Liver (tissue), 9 donors: Measurements from ENCODE around the gene CDC42BPA. TPM values are rescaled to one million over a fixed set of nuclear protein-coding genes. Genes with fewer than 3 reads are reported as not detected.

Experiments
- DNase-seq: peaks from one replicate; pipeline ENCODE4 v3.0.0-alpha.2; 2017; ENCODE audit warnings: low spot score
- H3K27ac ChIP-seq, 2 donors: one replicate each; pipeline ENCODE4 v1.7.0; 2013; ENCODE audit warnings: inconsistent platforms in 2 of 2, low read length in 2 of 2, control low read depth in 1 of 2, low read depth in 1 of 2, mild to moderate bottlenecking in 1 of 2
- H3K27me3 ChIP-seq, 4 donors: one replicate each; pipeline versions ENCODE4 v1.6.1 to v1.7.0; 2013; ENCODE audit warnings: low read length in 3 of 4, inconsistent platforms in 1 of 4, mild to moderate bottlenecking in 1 of 4, moderate library complexity in 1 of 4; ENCODE audit not compliant: control insufficient read depth in 4 of 4, insufficient read depth in 4 of 4
- H3K36me3 ChIP-seq, 4 donors: one replicate each; pipeline versions ENCODE4 v1.6.1 to v1.7.0; 2013; ENCODE audit warnings: low read length in 3 of 4, mild to moderate bottlenecking in 3 of 4, low read depth in 1 of 4, moderate library complexity in 1 of 4; ENCODE audit not compliant: control insufficient read depth in 4 of 4, insufficient read depth in 3 of 4
- H3K4me1 ChIP-seq, 4 donors: one replicate each; pipeline versions ENCODE4 v1.6.1 to v1.7.0; 2013; ENCODE audit warnings: low read length in 3 of 4, mild to moderate bottlenecking in 3 of 4, moderate library complexity in 1 of 4; ENCODE audit not compliant: control insufficient read depth in 4 of 4, insufficient read depth in 4 of 4
- H3K4me3 ChIP-seq, 3 donors: one replicate each; pipeline versions ENCODE4 v1.6.1 to v1.7.0; 2013; ENCODE audit warnings: low read length in 3 of 3, control low read depth in 1 of 3, low read depth in 1 of 3, mild to moderate bottlenecking in 1 of 3
- H3K9ac ChIP-seq, 2 donors: one replicate each; pipeline ENCODE4 v1.7.0; 2013; ENCODE audit warnings: low read length in 2 of 2, mild to moderate bottlenecking in 2 of 2, moderate library complexity in 2 of 2, control low read depth in 1 of 2, low read depth in 1 of 2
- H3K9me3 ChIP-seq, 4 donors: one replicate each; pipeline versions ENCODE4 v1.6.1 to v1.7.0; 2013; ENCODE audit warnings: low read length in 3 of 4; ENCODE audit not compliant: control insufficient read depth in 4 of 4
- EGR1 ChIP-seq, 2 donors: IDR thresholded peaks; 2 replicates each; pipeline ENCODE4 v1.6.1; 2016 to 2018; ENCODE audit warnings: antibody characterized with exemption in 2 of 2, low read depth in 2 of 2
- FOXA1 ChIP-seq: IDR thresholded peaks from 2 replicates; pipeline ENCODE4 v1.6.1; 2016; ENCODE audit warnings: antibody characterized with exemption
- FOXA2 ChIP-seq: IDR thresholded peaks from 2 replicates; pipeline ENCODE4 v1.6.1; 2016; ENCODE audit warnings: antibody characterized with exemption
- GABPA ChIP-seq, 2 donors: IDR thresholded peaks in 1 of 2; conservative IDR thresholded peaks in 1 of 2; 2 replicates each; pipeline ENCODE4 v1.6.1; 2016; ENCODE audit warnings: antibody characterized with exemption in 2 of 2, mild to moderate bottlenecking in 1 of 2, moderate library complexity in 1 of 2
- HNF4A ChIP-seq, 2 donors: conservative IDR thresholded peaks; 2 replicates each; pipeline ENCODE4 v1.6.1; 2016; ENCODE audit warnings: antibody characterized with exemption in 2 of 2, mild to moderate bottlenecking in 2 of 2
- HNF4G ChIP-seq: IDR thresholded peaks from 2 replicates; pipeline ENCODE4 v1.6.1; 2016; ENCODE audit warnings: antibody characterized with exemption
- JUND ChIP-seq, 2 donors: IDR thresholded peaks; 2 replicates each; pipeline ENCODE4 v1.6.1; 2016; ENCODE audit warnings: antibody characterized with exemption in 2 of 2
- NR2F2 ChIP-seq: IDR thresholded peaks from 2 replicates; pipeline ENCODE4 v1.6.1; 2016; ENCODE audit warnings: antibody characterized with exemption
- RAD21 ChIP-seq, 2 donors: IDR thresholded peaks; 2 replicates each; pipeline ENCODE4 v1.6.1; 2016; ENCODE audit warnings: antibody characterized with exemption in 2 of 2, mild to moderate bottlenecking in 2 of 2
- RXRA ChIP-seq, 2 donors: IDR thresholded peaks; 2 replicates each; pipeline ENCODE4 v1.6.1; 2017 to 2018; ENCODE audit warnings: antibody characterized with exemption in 2 of 2, mild to moderate bottlenecking in 1 of 2
- SP1 ChIP-seq: IDR thresholded peaks from 2 replicates; pipeline ENCODE4 v1.6.1; 2018; ENCODE audit warnings: antibody characterized with exemption, mild to moderate bottlenecking
- TAF1 ChIP-seq: conservative IDR thresholded peaks from 2 replicates; pipeline ENCODE4 v1.6.1; 2016; ENCODE audit warnings: antibody characterized with exemption, mild to moderate bottlenecking
- YY1 ChIP-seq: IDR thresholded peaks from 2 replicates; pipeline ENCODE4 v1.6.1; 2016; ENCODE audit warnings: antibody characterized with exemption, mild to moderate bottlenecking
- WGBS: extraction: QIAGEN DNeasy Blood & Tissue Kit; methylation state at CpG from one replicate; pipeline ENCODE4 v1.1.7; 2013; 5-methylcytosine and 5-hydroxymethylcytosine counted together
- polyA plus RNA-seq, 2 donors: library from polyadenylated mRNA; stranded (reverse) in 1 of 2; unstranded in 1 of 2; fragments of 200-250 nt in 1 of 2; fragments of >200 nt in 1 of 2; fragmentation: Nextera tagmentation in 1 of 2; extraction: Ambion mirVana in 1 of 2; gene quantifications; one replicate each; pipeline versions ENCODE4 v1.2.1 to v1.2.3, GENCODE V29; 2013 to 2015
- total RNA-seq, 2 donors: library from RNA; depleted of rRNA; stranded (reverse); fragments of >200 nt; gene quantifications; one replicate each; pipeline ENCODE4 v1.2.3, GENCODE V29; 2014
- TF ChIP-seq, protein P1 (sequence below): IDR thresholded peaks from 2 replicates; pipeline ENCODE4 v1.6.1; 2016; ENCODE audit warnings: antibody characterized with exemption
- TF ChIP-seq, protein P2 (sequence below): IDR thresholded peaks from 2 replicates; pipeline ENCODE4 v1.6.1; 2016; ENCODE audit warnings: antibody characterized with exemption
- TF ChIP-seq, protein P3 (sequence below): IDR thresholded peaks from 2 replicates; pipeline ENCODE4 v1.6.1; 2016; ENCODE audit warnings: antibody characterized with exemption
- TF ChIP-seq, protein P4 (sequence below): IDR thresholded peaks from 2 replicates; pipeline ENCODE4 v1.6.1; 2016; ENCODE audit warnings: antibody characterized with exemption, mild to moderate bottlenecking
- TF ChIP-seq, protein P5 (sequence below): fragments of 150-350 bp; IDR thresholded peaks from 2 replicates; pipeline ENCODE4 v1.5.1; 2017; ENCODE audit warnings: improper control_type of control experiment, low read depth, low read length; ENCODE audit not compliant: missing input control
- donor health status: healthy.
- donor health status: healthy.
- donor health status: healthy.
- donor health status: healthy.
- donor health status: healthy.

CDC42BPA gene
- total and polyA plus RNA-seq, 4 donors = 5.8 to 39.9 (median 24.3) TPM

DNA sequence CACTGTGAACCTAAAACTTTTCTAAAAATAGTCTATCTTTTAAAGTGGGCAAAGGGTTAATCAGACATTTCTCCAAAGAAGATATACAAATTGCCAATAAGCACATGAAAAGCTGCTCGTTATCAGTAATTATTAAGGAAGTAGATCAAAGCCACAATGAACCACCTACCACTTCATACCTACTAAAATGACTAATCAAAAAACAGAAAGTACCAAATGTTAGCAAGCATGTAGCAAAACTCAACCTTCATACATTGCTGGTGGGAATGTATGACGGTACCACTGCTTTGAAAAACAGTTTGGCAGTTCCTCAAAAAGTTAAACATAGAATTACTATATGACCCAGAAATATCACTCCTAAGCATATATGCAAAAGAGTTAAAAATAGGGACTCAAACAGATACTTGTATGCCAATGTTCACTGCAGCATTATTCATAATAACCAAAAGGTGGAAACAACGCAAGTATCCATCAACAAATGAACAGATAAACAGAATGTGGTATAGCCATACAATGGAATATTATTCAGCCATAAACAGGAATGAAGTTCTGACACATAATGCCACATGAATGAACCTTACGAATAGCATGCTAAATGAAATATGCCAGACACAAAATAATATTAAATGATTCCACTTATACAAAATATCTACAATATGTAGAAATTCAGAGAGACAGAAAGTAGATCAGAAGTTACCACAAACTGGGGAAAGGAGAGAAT, 21.1 kb downstream of the CDC42BPA start (continued):
- TF ChIP-seq, protein P1, sequence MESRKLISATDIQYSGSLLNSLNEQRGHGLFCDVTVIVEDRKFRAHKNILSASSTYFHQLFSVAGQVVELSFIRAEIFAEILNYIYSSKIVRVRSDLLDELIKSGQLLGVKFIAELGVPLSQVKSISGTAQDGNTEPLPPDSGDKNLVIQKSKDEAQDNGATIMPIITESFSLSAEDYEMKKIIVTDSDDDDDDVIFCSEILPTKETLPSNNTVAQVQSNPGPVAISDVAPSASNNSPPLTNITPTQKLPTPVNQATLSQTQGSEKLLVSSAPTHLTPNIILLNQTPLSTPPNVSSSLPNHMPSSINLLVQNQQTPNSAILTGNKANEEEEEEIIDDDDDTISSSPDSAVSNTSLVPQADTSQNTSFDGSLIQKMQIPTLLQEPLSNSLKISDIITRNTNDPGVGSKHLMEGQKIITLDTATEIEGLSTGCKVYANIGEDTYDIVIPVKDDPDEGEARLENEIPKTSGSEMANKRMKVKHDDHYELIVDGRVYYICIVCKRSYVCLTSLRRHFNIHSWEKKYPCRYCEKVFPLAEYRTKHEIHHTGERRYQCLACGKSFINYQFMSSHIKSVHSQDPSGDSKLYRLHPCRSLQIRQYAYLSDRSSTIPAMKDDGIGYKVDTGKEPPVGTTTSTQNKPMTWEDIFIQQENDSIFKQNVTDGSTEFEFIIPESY = no peak
- no peak for TF ChIP-seq JUND (IDR thresholded peaks at IDR 0.05)
- TF ChIP-seq FOXA1 = no peak
- no peak for TF ChIP-seq NR2F2

DNA sequence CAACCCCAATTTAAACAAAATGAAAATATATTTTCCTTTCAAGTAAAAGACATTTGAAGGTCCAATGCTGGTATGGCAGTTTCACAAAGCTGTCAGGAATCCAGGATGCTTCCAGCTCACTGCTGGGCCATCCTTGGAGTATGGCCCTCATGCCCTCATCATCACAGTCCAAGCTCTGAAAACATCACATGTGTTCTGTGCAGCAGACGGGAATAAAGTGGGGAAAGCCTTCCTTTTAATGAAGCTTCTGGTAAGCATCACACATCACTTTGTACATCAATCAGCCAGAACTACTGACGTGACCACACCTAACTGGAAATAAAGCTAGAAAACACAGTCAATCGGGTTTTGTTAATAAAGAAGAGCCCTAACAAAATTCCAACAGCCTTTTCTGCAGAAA, 22.7 kb downstream of the CDC42BPA start:
- H3K36me3 ChIP-seq = no peaks in the 10 kb centered on the region
- H3K27ac ChIP-seq = no peak overlapping the region
- 91% methylated on average over 3 of the region's 3 CpGs for WGBS
- peaks cover 0 to 13% (median 4%) of the 10 kb centered on the region in 4 donors for H3K4me1 ChIP-seq
- TF ChIP-seq, protein P2, sequence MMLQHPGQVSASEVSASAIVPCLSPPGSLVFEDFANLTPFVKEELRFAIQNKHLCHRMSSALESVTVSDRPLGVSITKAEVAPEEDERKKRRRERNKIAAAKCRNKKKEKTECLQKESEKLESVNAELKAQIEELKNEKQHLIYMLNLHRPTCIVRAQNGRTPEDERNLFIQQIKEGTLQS = no peak
- no peak for TF ChIP-seq FOXA2
- TF ChIP-seq YY1 = no peak
- TF ChIP-seq RAD21 (IDR thresholded peaks at IDR 0.05) = no peak
- no peak for TF ChIP-seq EGR1 (IDR thresholded peaks at IDR 0.05; ENCODE audit: low read depth in 2 of 2)
- TF ChIP-seq, protein P3, sequence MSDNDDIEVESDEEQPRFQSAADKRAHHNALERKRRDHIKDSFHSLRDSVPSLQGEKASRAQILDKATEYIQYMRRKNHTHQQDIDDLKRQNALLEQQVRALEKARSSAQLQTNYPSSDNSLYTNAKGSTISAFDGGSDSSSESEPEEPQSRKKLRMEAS = no peak
- TF ChIP-seq TAF1 = no peak
- TF ChIP-seq, protein P1 = no peak
- TF ChIP-seq SP1 = no peak
- no peak for TF ChIP-seq RXRA (IDR thresholded peaks at IDR 0.05)
- TF ChIP-seq, protein P4, sequence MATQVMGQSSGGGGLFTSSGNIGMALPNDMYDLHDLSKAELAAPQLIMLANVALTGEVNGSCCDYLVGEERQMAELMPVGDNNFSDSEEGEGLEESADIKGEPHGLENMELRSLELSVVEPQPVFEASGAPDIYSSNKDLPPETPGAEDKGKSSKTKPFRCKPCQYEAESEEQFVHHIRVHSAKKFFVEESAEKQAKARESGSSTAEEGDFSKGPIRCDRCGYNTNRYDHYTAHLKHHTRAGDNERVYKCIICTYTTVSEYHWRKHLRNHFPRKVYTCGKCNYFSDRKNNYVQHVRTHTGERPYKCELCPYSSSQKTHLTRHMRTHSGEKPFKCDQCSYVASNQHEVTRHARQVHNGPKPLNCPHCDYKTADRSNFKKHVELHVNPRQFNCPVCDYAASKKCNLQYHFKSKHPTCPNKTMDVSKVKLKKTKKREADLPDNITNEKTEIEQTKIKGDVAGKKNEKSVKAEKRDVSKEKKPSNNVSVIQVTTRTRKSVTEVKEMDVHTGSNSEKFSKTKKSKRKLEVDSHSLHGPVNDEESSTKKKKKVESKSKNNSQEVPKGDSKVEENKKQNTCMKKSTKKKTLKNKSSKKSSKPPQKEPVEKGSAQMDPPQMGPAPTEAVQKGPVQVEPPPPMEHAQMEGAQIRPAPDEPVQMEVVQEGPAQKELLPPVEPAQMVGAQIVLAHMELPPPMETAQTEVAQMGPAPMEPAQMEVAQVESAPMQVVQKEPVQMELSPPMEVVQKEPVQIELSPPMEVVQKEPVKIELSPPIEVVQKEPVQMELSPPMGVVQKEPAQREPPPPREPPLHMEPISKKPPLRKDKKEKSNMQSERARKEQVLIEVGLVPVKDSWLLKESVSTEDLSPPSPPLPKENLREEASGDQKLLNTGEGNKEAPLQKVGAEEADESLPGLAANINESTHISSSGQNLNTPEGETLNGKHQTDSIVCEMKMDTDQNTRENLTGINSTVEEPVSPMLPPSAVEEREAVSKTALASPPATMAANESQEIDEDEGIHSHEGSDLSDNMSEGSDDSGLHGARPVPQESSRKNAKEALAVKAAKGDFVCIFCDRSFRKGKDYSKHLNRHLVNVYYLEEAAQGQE = no peak
- no peak for TF ChIP-seq FOXA1
- no peak for TF ChIP-seq NR2F2
- no peak for TF ChIP-seq HNF4G
- TF ChIP-seq GABPA (IDR thresholded peaks at IDR 0.05 in 1 of 2, conservative IDR thresholded peaks at IDR 0.05 in 1 of 2) = no peak
- TF ChIP-seq, protein P5, sequence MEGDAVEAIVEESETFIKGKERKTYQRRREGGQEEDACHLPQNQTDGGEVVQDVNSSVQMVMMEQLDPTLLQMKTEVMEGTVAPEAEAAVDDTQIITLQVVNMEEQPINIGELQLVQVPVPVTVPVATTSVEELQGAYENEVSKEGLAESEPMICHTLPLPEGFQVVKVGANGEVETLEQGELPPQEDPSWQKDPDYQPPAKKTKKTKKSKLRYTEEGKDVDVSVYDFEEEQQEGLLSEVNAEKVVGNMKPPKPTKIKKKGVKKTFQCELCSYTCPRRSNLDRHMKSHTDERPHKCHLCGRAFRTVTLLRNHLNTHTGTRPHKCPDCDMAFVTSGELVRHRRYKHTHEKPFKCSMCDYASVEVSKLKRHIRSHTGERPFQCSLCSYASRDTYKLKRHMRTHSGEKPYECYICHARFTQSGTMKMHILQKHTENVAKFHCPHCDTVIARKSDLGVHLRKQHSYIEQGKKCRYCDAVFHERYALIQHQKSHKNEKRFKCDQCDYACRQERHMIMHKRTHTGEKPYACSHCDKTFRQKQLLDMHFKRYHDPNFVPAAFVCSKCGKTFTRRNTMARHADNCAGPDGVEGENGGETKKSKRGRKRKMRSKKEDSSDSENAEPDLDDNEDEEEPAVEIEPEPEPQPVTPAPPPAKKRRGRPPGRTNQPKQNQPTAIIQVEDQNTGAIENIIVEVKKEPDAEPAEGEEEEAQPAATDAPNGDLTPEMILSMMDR = no peak
- TF ChIP-seq HNF4A (conservative IDR thresholded peaks at IDR 0.05) = no peak
- no peak for TF ChIP-seq JUND (IDR thresholded peaks at IDR 0.05)
- H3K9me3 ChIP-seq = no peaks in the 10 kb centered on the region
- no peak overlapping the region for H3K9ac ChIP-seq
- DNase-seq = no peak
- no peaks in the 10 kb centered on the region for H3K27me3 ChIP-seq
- H3K4me3 ChIP-seq = no peak overlapping the region
